Stimulated activated CD8-positive, alpha-beta memory T cell treated with anti-CD3 and anti-CD28 coated beads, Interleukin-12 subunit alpha, Interleukin-12 subunit beta, amount 100 ng/mL, for 24 hours (primary cell): Measurements from ENCODE around the gene PGGHG.
"Not testable (repeated sequence)": the region's sequence is repeated elsewhere in the genome, so short reads cannot be mapped to it uniquely, and the experiment has no call there.

Experiments
- DNase-seq: peaks from one replicate; pipeline ENCODE4 v3.0.0-alpha.2; 2020; ENCODE audit errors: extremely low read depth

Gene PGGHG

GRCh38 chr11:288478-289397 is at the start of gene PGGHG:
Gene PGGHG, plus strand, starts transcription at chr11:289126. Its CDS starts 691 bp downstream, at chr11:289817.
- no peak for DNase-seq

DNA sequence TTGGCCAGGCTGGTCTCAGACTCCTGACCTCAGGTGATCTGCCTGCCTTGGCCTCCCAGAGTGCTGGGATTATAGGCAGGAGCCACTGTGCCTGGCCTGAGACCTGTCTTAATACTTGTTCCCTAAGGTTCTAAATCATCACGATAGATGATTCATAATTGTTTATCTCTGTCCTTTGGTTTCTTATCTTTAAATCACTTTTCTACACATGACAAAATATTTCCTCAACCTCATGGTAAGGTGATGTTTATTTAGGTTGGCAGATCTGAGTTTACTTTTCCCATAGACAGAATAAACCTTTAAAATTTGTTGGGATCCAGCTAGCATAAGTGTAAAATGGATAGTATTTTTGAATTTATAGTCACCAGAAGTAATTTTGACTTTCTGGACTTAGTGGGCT is 48.6 kb upstream of the PGGHG start:
- DNase-seq = no peak

GRCh38 chr11:241634-242033 is 47.3 kb upstream of the PGGHG start:
- no peak for DNase-seq

DNA sequence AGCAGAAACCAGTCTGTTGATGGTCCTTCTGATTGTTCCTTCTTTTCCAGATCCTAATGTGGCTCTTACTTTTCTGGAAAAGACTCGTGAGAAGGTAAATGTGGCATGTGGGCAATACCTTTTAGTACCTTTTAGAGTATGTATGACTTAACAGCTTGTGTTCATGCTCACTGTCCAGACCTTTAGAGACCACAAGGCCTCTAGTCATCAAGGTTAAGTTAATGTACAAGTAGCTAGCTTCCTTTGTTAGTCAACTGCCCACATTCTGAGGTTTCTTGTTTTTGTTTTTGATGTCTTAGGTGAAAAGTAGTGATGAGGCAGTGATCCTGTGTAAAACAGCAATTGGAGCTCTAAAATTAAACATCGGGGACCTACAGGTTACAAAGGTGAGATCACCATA is 44.5 kb upstream of the PGGHG start:
- DNase-seq = no peak

GRCh38 chr11:249062-249461 is 39.9 kb upstream of the PGGHG start:
- DNase-seq = no peak

DNA sequence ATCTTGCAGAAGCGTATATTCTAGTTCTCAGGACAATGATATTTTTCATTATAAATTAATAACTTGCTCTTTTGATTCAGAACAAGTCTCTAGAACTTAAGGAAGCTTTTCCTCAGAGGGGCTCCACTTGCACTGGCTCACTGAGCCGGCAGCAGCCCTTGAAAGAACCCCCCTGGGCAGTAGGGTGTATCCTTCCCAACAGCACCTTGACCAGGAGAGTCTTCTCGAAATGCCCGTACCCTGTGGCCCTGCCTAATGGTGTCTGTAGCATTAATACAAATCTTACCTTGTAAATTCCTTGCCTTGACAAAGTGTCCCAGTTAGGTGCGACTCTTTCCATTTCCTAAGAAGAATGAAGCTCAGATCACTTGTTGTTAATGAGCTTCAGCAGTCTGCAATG is 38.7 kb upstream of the PGGHG start:
- DNase-seq = no peak

DNA sequence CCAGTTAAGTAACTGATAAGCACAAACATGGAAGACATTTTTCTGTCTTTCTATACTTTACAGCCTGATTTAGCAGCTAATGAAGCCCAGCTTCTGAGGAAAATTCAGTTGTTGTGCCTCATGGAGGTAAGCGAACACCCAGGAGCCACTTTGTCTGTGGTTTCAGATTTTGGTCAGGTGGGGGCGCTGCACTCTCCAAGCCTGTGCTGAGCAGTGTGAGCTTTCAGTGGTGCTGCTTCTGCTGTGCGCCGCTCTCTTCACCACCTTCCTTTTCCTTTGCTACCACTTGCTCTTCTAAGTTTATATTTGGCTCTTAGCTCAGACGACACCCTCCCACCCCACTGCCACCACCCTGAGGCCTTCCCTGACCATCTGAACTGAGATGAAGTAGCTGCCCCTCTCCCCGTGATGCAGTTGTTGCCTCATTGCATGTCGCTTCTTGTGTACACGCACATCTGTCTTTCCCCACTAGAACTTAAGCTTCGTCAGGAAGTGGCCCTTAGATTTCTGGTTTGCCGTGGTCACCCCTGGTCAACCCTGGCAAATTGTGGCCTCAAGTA is 38.1 kb upstream of the PGGHG start:
- no peak for DNase-seq

GRCh38 chr11:251550-251949 is 37.4 kb upstream of the PGGHG start:
- DNase-seq = no peak

DNA sequence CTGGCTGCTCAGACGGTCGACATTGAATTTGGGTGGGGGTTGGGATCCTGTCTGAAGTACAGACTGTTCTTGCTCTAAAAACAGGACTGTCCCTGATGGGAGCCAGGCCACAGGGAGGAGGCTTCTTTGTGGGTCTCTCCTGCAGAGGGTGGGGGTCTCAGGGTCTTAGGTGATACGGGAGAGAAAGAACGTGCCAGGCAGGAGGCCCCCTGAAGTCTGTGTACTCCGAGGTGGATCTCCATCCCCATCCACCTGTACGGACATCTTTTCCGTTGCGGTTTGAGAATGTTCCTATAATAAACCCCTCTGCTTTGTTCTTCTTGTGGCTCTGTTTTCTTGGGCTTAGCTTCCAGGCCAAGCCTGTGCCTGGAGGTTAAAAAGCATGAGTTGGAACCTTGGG is 36.3 kb upstream of the PGGHG start:
- no peak for DNase-seq

GRCh38 chr11:253160-253885 is 35.6 kb upstream of the PGGHG start:
- DNase-seq = no peak

DNA sequence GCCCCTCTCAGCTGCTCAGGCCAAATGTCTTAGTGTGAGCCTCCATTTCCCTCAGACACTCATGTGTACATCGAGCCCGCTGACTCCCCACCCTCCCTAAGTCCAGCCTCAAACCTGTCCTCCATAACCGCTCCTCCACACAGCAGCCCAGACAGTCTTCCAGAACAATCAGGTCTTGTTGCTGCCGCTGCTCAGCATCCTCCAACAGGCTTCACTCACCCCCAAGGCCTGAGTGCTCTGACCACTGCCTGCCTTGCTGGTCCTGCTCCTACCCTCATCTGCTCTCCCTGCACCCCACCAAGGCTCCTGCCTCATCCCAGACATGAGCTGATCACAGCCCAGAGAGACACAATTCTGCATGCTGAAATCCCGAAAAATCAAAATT is 35.0 kb upstream of the PGGHG start:
- DNase-seq = no peak

DNA sequence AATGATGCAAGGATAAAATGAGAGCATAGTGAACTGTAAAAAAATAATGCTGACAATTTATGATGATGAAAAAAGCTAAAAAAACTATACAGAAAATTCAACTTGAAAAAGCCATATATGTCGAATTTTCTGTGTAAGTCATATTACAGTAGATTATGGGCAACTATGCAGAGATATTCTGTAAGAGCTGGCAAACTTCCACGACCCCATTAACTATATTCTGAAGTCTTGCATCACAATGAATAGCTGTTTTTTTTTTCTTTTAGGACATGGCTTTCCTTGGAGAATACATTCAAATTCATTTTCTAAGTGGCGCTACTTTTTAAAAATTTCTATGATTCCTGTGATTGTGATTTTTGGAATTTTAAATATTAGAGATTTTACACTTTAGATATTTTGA is 33.8 kb upstream of the PGGHG start:
- DNase-seq = no peak

GRCh38 chr11:255816-256215 is 33.1 kb upstream of the PGGHG start:
- no peak for DNase-seq

DNA sequence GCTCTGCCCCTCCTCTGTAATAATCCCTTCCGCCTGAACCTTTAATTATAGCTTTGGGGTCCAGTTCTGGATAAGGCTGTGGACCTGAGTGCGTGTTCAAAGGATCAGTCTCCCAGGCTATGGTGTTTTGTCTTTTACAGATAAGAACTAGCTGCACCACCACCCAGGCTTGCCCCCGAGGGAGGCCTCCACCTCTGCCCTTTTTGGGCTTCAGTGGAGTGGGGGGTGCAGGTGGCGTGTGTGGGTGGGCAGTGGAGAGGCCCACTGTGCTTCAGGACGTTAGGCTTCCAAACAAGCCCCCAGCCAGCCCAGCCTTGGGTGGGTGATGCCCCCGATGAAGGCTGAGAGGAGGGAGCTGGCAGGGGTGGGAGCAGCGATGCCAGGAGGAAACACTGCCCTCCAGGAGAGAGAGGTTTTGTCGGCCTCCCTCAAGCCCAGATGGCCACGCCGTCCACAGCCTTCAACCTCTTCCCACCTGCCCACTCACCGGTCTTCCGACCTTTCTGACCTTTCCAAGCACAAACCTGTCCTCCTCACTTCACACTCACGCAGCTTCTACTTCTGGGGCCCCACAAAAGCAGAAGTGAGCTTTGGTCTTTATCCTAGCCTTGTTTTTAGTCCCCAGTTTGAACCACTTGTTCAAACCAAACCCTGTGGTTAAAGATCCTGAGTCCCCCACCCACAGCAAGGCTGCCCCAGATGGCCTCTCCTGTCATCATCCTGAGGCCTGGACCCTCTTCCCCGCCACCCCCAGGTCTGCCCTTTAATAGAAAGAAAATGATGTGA is 31.8 kb upstream of the PGGHG start:
- no peak for DNase-seq

GRCh38 chr11:257766-258493 is 31.0 kb upstream of the PGGHG start:
- DNase-seq = no peak

DNA sequence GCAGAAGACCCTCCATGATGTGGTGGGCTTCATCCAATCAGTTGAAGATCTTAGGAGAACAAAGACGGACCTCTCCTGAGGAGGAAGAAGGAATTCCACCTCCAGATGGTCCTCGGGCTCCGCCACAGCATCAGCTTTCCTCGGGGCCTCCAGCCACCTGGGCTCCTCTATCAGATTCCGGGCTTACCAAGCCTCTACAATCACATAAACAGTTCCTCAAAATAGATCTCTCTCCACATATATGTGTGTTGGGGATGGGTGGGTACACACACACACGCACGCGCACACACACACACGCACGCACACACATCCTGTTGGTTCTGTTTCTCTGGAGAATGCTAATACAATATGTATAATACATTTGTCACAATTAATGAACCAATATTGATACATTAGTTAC is 29.5 kb upstream of the PGGHG start:
- no peak for DNase-seq

DNA sequence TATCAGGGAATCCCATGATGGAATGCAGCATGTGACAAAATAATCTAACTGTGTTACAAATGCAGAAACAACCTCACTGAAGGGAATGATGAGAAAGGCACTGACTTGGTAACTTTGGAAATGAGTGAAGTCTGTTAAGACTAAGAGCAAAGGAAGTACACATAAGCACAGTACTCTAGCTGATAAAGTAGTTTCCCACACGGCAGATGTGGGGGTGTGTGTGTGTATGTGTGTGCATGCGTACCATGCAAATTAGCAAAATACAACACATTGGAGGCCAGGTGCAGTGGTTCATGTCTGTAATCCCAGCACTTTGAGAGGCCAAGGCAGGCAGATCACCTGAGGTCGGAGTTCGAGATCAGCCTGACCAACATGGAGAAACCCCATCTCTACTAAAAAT is 27.3 kb upstream of the PGGHG start:
- DNase-seq = no peak

- DNase-seq = no peak
Measured at GRCh38 chr11:266676-267439, 22.1 kb upstream of the PGGHG start.

- no peak for DNase-seq
Measured at GRCh38 chr11:267491-267994, 21.4 kb upstream of the PGGHG start.

DNA sequence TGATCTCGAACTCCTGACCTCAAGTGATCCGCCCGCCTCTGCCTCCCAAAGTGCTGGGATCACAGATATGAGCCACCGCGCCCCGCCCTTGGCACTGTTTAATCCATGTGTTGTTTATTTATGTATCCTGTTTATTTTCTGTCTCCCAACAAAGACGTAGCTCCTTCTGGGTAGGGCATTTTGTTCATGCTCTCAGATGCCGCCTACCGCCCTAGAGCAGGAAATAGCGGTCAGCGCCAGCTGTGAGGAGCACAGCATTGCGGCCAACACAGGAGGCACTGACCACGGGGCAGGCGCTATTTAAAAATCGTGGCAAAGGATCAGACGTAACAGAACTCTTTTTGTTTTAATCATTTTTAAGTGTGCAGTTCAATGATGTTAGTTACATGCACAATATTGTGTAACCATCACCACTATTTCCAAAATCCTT is 20.2 kb upstream of the PGGHG start:
- not testable (repeated sequence) for DNase-seq
